Endothelial cell of umbilical vein (primary cell): ENCODE data around the gene RNF183. TPM values are rescaled to one million over a fixed set of nuclear protein-coding genes. Genes with fewer than 3 reads are reported as not detected.

Experiments
- BruUV-seq: library from RNA; stranded (reverse); fragments of 400-500 nt; replicated peaks from 2 replicates; lab custom pipeline; 2021; lab: Mats Ljungman, UMichigan
- CTCF ChIA-PET: fragments of 300-600, 350-600 bp; sonication (Branson Sonifier 250); formaldehyde crosslinking; loops from one replicate; lab custom pipeline; 2021; ENCODE audit warnings: antibody characterized with exemption, inconsistent platforms; lab: Charles Lee
- POLR2A ChIA-PET: fragments of 300-600, 350-600 bp; sonication (Branson Sonifier 250); formaldehyde crosslinking; loops from one replicate; lab custom pipeline; 2021; ENCODE audit warnings: antibody characterized with exemption, inconsistent platforms; lab: Charles Lee
- DNase-seq: peaks from one replicate; pipeline ENCODE4 v3.0.0-alpha.2; 2011; ENCODE audit warnings: low read depth, low spot score
- FAIRE-seq: peaks from 2 replicates; lab custom pipeline; 2011; peaks lifted over from hg19 to GRCh38; lab: Jason Lieb, UNC
- H2AFZ ChIP-seq: 2 replicates; pipeline ENCODE4 v1.6.0; 2012; ENCODE audit warnings: low read depth, low read length, control low read depth, inconsistent platforms
- H3K27ac ChIP-seq: 2 replicates; pipeline ENCODE4 v1.5.1; 2011; ENCODE audit warnings: low read depth, mild to moderate bottlenecking, control low read depth, low read length, moderate library complexity; ENCODE audit not compliant: insufficient read depth
- H3K27me3 ChIP-seq, 2 experiments: 2 replicates each; pipeline versions ENCODE4 v1.6.0 to v1.6.1; 2011; ENCODE audit warnings: low read length in 2 of 2, mixed read lengths in 1 of 2; ENCODE audit not compliant: control insufficient read depth in 2 of 2, insufficient read depth in 2 of 2
- H3K36me3 ChIP-seq, 2 experiments: 2 replicates in 1 of 2; 3 replicates in 1 of 2; pipeline ENCODE4 v1.5.1; 2011; ENCODE audit warnings: low read length in 2 of 2, mild to moderate bottlenecking in 1 of 2, moderate library complexity in 1 of 2; ENCODE audit not compliant: control insufficient read depth in 2 of 2, insufficient read depth in 2 of 2; ENCODE audit errors: extremely low read depth in 1 of 2
- H3K4me1 ChIP-seq: 3 replicates; pipeline ENCODE4 v1.5.1; 2011; ENCODE audit warnings: mild to moderate bottlenecking, low read length; ENCODE audit not compliant: control insufficient read depth, insufficient read depth; ENCODE audit errors: extremely low read depth
- H3K4me2 ChIP-seq: 2 replicates; pipeline ENCODE4 v1.6.1; 2011; ENCODE audit warnings: low read length, control low read depth, mixed read lengths; ENCODE audit not compliant: insufficient read depth
- H3K4me3 ChIP-seq, 3 experiments: fragments of 200-600 bp in 1 of 3; sonication (generic), shearing (Covaris generic) in 1 of 3; replicated peaks in 1 of 3; 2 replicates each; pipeline ENCODE4 v1.5.1; 2011 to 2016; ENCODE audit warnings: control low read depth in 3 of 3, low read length in 3 of 3, mild to moderate bottlenecking in 2 of 3, inconsistent platforms in 1 of 3, low read depth in 1 of 3, moderate library complexity in 1 of 3; ENCODE audit not compliant: insufficient read depth in 1 of 3
- H3K79me2 ChIP-seq: 2 replicates; pipeline ENCODE4 v1.6.0; 2012; ENCODE audit warnings: low read length, inconsistent platforms; ENCODE audit not compliant: control insufficient read depth, insufficient read depth
- H3K9ac ChIP-seq: replicated peaks from 2 replicates; pipeline ENCODE3; 2011; ENCODE audit warnings: low read length, control low read depth; ENCODE audit not compliant: insufficient read depth; ENCODE audit errors: extremely low read depth
- H3K9me1 ChIP-seq: replicated peaks from 3 replicates; pipeline ENCODE4 v1.6.0; 2011; ENCODE audit warnings: mild to moderate bottlenecking, low read length; ENCODE audit not compliant: control insufficient read depth, insufficient read depth; ENCODE audit errors: extremely low read depth
- H3K9me3 ChIP-seq: replicated peaks from 2 replicates; pipeline ENCODE4 v1.5.1; 2012; ENCODE audit warnings: low read length, inconsistent platforms; ENCODE audit not compliant: control insufficient read depth, insufficient read depth
- H4K20me1 ChIP-seq: replicated peaks from 2 replicates; pipeline ENCODE3; 2011; ENCODE audit warnings: mild to moderate bottlenecking, low read length; ENCODE audit not compliant: control insufficient read depth, insufficient read depth; ENCODE audit errors: extremely low read depth
- CTCF ChIP-seq, 2 donors: IDR thresholded peaks; 1 replicate in 1 of 2; 2 replicates in 1 of 2; pipeline ENCODE4 v1.5.1; 2011; ENCODE audit warnings: low read length in 2 of 2, mild to moderate bottlenecking in 2 of 2, moderate library complexity in 2 of 2, control low read depth in 1 of 2, inconsistent platforms in 1 of 2, low read depth in 1 of 2; ENCODE audit not compliant: insufficient read depth in 1 of 2; ENCODE audit errors: extremely low read depth in 1 of 2
- EZH2 ChIP-seq: IDR thresholded peaks from 2 replicates; pipeline ENCODE4 v1.6.1; 2012; ENCODE audit warnings: borderline replicate concordance, low read depth, mild to moderate bottlenecking, moderate library complexity, low read length, inconsistent platforms; ENCODE audit not compliant: severe bottlenecking
- FOS ChIP-seq: IDR thresholded peaks from 2 replicates; pipeline ENCODE4 v1.6.1; 2011; ENCODE audit warnings: mild to moderate bottlenecking, low read length, moderate library complexity, borderline replicate concordance; ENCODE audit not compliant: insufficient read depth
- GATA2 ChIP-seq: IDR thresholded peaks from 2 replicates; pipeline ENCODE4 v1.7.0; 2011; ENCODE audit warnings: low read depth, mild to moderate bottlenecking, moderate library complexity, mixed read lengths, low read length; ENCODE audit not compliant: insufficient read length, insufficient read depth
- JUN ChIP-seq: IDR thresholded peaks from 2 replicates; pipeline ENCODE4 v1.6.1; 2011; ENCODE audit warnings: borderline replicate concordance, low read depth; ENCODE audit not compliant: insufficient read length, insufficient read depth
- MAX ChIP-seq: IDR thresholded peaks from 2 replicates; pipeline ENCODE4 v1.6.1; 2011; ENCODE audit not compliant: insufficient read depth, insufficient read length
- MYC ChIP-seq: IDR thresholded peaks from one replicate; pipeline ENCODE4 v1.6.1; 2011; ENCODE audit warnings: mild to moderate bottlenecking, low read depth, low read length
- POLR2A ChIP-seq: IDR thresholded peaks from 2 replicates; pipeline ENCODE4 v1.6.1; 2012; ENCODE audit warnings: low read depth, mild to moderate bottlenecking, control low read depth, low read length
- POLR2AphosphoS5 ChIP-seq: IDR thresholded peaks from 2 replicates; pipeline ENCODE4 v1.6.1; 2012; ENCODE audit warnings: low read depth, mild to moderate bottlenecking, control low read depth, low read length, moderate library complexity; ENCODE audit not compliant: insufficient read depth
- dilution Hi-C: fragments of 300-500 bp; cut with MboI; formaldehyde crosslinking; loops from one replicate; pipeline ENCODE4 v1.15.0; 2019; ENCODE audit warnings: low sequenced_read_pairs; ENCODE audit not compliant: extremely low pct_ligation_motif_present
- intact Hi-C: fragments of 100-400 bp; cut with micrococcal nuclease; formaldehyde crosslinking; loops from one replicate; pipeline ENCODE4 v1.10.0; 2022
- polyA plus RNA-seq, 4 experiments: library from polyadenylated mRNA; depleted of rRNA in 3 of 4; stranded (reverse) in 3 of 4; unstranded in 1 of 4; fragments of >200 nt; gene quantifications; 2 replicates each; pipeline versions ENCODE4 v1.2.1 to v1.2.3, GENCODE V29; 2011 to 2012; ENCODE audit warnings: missing spikeins in 1 of 4
- total RNA-seq: library from RNA; stranded (reverse); gene quantifications from 2 replicates; pipeline ENCODE4 v1.2.3, GENCODE V29; 2021

Gene RNF183
- total and polyA plus RNA-seq, 2 donors (not counting 3 experiments of a cell fraction or from before 2014, with no cell fraction given), result not detected

- POLR2A ChIA-PET, result no interaction called here
Measured at GRCh38 chr9:113311961-113312360, 8.8 kb upstream of the RNF183 start.

More at GRCh38 chr9:113311961-113312360, 8.8 kb upstream of the RNF183 start:
- intact Hi-C loops (no loop called here), dilution Hi-C loops (no loop called here)
- no peaks in the 10 kb centered on the region for H3K27me3 ChIP-seq
- BruUV-seq, result no TSS peak
- no peaks in the 10 kb centered on the region for H3K4me1 ChIP-seq
- no peak overlapping the region for H3K9ac ChIP-seq
- H3K36me3 ChIP-seq, result no peaks in the 10 kb centered on the region
- CTCF ChIA-PET, result interaction anchor here (1.4 to 4.2 kb wide), 3 partner anchors 24 to 346 kb away, joined by 4 to 14 read pairs (median 14); no protein-coding TSS in a partner anchor
- H3K27ac ChIP-seq, result no peak overlapping the region
- H3K9me1 ChIP-seq, result no peaks in the 10 kb centered on the region
- FAIRE-seq, result no peak
- H2AFZ ChIP-seq, result no peak overlapping the region
- H3K79me2 ChIP-seq, result no peaks in the 10 kb centered on the region
- no peaks in the 10 kb centered on the region for H4K20me1 ChIP-seq
- H3K4me2 ChIP-seq, result no peak overlapping the region
- no peaks in the 10 kb centered on the region for H3K9me3 ChIP-seq
- no peak for DNase-seq
- no peak overlapping the region for H3K4me3 ChIP-seq
- no peak for TF ChIP-seq POLR2AphosphoS5
- no peak for TF ChIP-seq MAX
- TF ChIP-seq GATA2, result no peak
- no peak for TF ChIP-seq MYC
- TF ChIP-seq CTCF (IDR thresholded peaks at IDR 0.05; ENCODE audit: extremely low read depth in 1 of 2, insufficient read depth in 1 of 2, low read depth in 1 of 2, low read length in 2 of 2), result no peak
- TF ChIP-seq EZH2, result no peak
- no peak for TF ChIP-seq POLR2A
- TF ChIP-seq FOS, result no peak
- TF ChIP-seq JUN, result no peak
